WI38 (cell line): ENCODE data around the gene FGL2.

Experiments used
- H3K4me3 ChIP-seq: 2 replicates; pipeline ENCODE4 v1.5.1; 2011; ENCODE audit warnings: low read depth, mild to moderate bottlenecking, control low read depth, low read length
- CTCF ChIP-seq: IDR thresholded peaks from 2 replicates; pipeline ENCODE4 v1.5.1; 2012; ENCODE audit warnings: low read depth, mild to moderate bottlenecking, control low read depth, low read length

The FGL2 gene

GRCh38 chr7:77199013-77199966 is at the start of gene FGL2:
TSS of gene FGL2 (minus strand) at chr7:77199819. CDS start at chr7:77199793, 26 bp downstream.
- TF ChIP-seq CTCF: no peak
- H3K4me3 ChIP-seq: peak within 1 kb of the TSS; percentile 64

- H3K4me3 ChIP-seq: no peak overlapping the region
Measured at GRCh38 chr7:77248154-77248553, 48.5 kb upstream of the FGL2 start.

GRCh38 chr7:77247206-77247850 is 47.7 kb upstream of the FGL2 start:
- peak; percentile 77 for TF ChIP-seq CTCF
- no peak overlapping the region for H3K4me3 ChIP-seq

More at GRCh38 chr7:77248154-77248553, 48.5 kb upstream of the FGL2 start:
- TF ChIP-seq CTCF: no peak

GRCh38 chr7:77246026-77246640 is 46.5 kb upstream of the FGL2 start:
- H3K4me3 ChIP-seq: no peak overlapping the region; the same call in 1 of the 2 replicates
- no peak for TF ChIP-seq CTCF

- no peak overlapping the region for H3K4me3 ChIP-seq
- no peak for TF ChIP-seq CTCF
Measured at GRCh38 chr7:77245015-77245755, 45.6 kb upstream of the FGL2 start.

- H3K4me3 ChIP-seq: no peak overlapping the region
- no peak for TF ChIP-seq CTCF
Measured at GRCh38 chr7:77244222-77244934, 44.8 kb upstream of the FGL2 start.
